Testis (tissue), 3 donors: ENCODE results near the gene RNF220. TPM values are rescaled to one million over a fixed set of nuclear protein-coding genes. Genes with fewer than 3 reads are reported as not detected.

Experiments used
- DNase-seq: peaks from one replicate; pipeline ENCODE4 v3.0.0-alpha.2; 2019
- H3K27ac ChIP-seq, 2 donors: fragments of 200-600 bp; sonication (generic); one replicate each; pipeline ENCODE4 v1.5.1; 2019
- H3K27me3 ChIP-seq: fragments of 200-600 bp; sonication (generic); one replicate; pipeline ENCODE4 v1.5.1; 2019
- H3K36me3 ChIP-seq: fragments of 200-600 bp; sonication (generic); one replicate; pipeline ENCODE4 v1.5.1; 2017; ENCODE audit warnings: low read depth; ENCODE audit errors: missing control alignments
- H3K4me1 ChIP-seq: fragments of 200-600 bp; sonication (generic); one replicate; pipeline ENCODE4 v1.5.1; 2019
- H3K4me3 ChIP-seq, 2 donors: fragments of 200-600 bp; sonication (generic); one replicate each; pipeline ENCODE4 v1.5.1; 2017 to 2019
- H3K9me3 ChIP-seq: fragments of 200-600 bp; sonication (generic); one replicate; pipeline ENCODE4 v1.5.1; 2017
- CTCF ChIP-seq, 3 experiments: fragments of 450-650 bp in 2 of 3; fragments of 200-600 bp in 1 of 3; sonication (generic) in 1 of 3; IDR thresholded peaks; one replicate each; pipeline ENCODE4 v1.5.1; 2016 to 2019; ENCODE audit warnings: antibody characterized with exemption in 3 of 3, mild to moderate bottlenecking in 2 of 3, moderate library complexity in 1 of 3
- POLR2A ChIP-seq: fragments of 450-650 bp; IDR thresholded peaks from one replicate; pipeline ENCODE4 v1.6.1; 2017; ENCODE audit warnings: antibody characterized with exemption, mild to moderate bottlenecking, moderate library complexity
- WGBS, 2 donors: methylation state at CpG; one replicate each; pipeline ENCODE4 v1.1.5; 2018; 5-methylcytosine and 5-hydroxymethylcytosine counted together
- intact Hi-C: fragments of 100-400 bp; cut with DNase I; formaldehyde crosslinking; loops from one replicate; pipeline ENCODE4 v1.15.1; 2023; ENCODE audit warnings: low total_unique reads
- polyA plus RNA-seq: library from polyadenylated mRNA; stranded (reverse); fragments of 350-450 nt; fragmentation: Illumina TruSeq; extraction: RNeasy Lipid Tissue Mini Kit (QIAGEN cat#74804); gene quantifications from one replicate; pipeline ENCODE4 v1.2.3, GENCODE V29; 2014; ENCODE audit warnings: low read depth, low replicate concordance; ENCODE audit not compliant: insufficient read depth
- total RNA-seq, 2 donors: library from RNA; depleted of rRNA; stranded (reverse); fragments of >200 nt; gene quantifications; one replicate each; pipeline ENCODE4 v1.2.3, GENCODE V29; 2016

Gene RNF220
- total and polyA plus RNA-seq, 3 donors from 2014 or later, result 99.3 to 148 (median 126) TPM

GRCh38 chr1:44634606-44635189, 229.6 kb downstream of the RNF220 start:
- H3K36me3 ChIP-seq, result no peaks in the 10 kb centered on the region
- intact Hi-C loops, result no loop called here

GRCh38 chr1:44635439-44635838, 230.4 kb downstream of the RNF220 start:
- Histone ChIP-seq H3K4me1 (peaks cover 18% of the 10 kb centered on the region), H3K36me3 (no peaks in the 10 kb centered on the region), H3K4me3 (no peak overlapping the region), H3K27ac (no peak overlapping the region), H3K27me3 (no peaks in the 10 kb centered on the region), H3K9me3 (no peaks in the 10 kb centered on the region)
- WGBS, 2 donors, result 87 to 95% methylated on average over 9 of the region's 9 CpGs
- DNase-seq, result no peak
- TF ChIP-seq POLR2A, result no peak
- no peak for TF ChIP-seq CTCF (IDR thresholded peaks at IDR 0.05)
- intact Hi-C loops, result no loop called here

More at GRCh38 chr1:44634606-44635189, 229.6 kb downstream of the RNF220 start:
- no peak for TF ChIP-seq CTCF (IDR thresholded peaks at IDR 0.05)
- no peak for TF ChIP-seq POLR2A
- Histone ChIP-seq H3K4me3 (no peak overlapping the region), H3K9me3 (no peaks in the 10 kb centered on the region), H3K4me1 (peaks cover 18% of the 10 kb centered on the region), H3K27me3 (no peaks in the 10 kb centered on the region), H3K27ac (no peak overlapping the region)
- WGBS, 2 donors, result 93 to 95% methylated on average over 2 to 3 of the region's 3 CpGs
- no peak for DNase-seq

- H3K27ac ChIP-seq, result no peak overlapping the region
- H3K4me3 ChIP-seq, result no peak overlapping the region
- DNase-seq, result no peak
- no peaks in the 10 kb centered on the region for H3K27me3 ChIP-seq
- H3K36me3 ChIP-seq, result no peaks in the 10 kb centered on the region
- no peaks in the 10 kb centered on the region for H3K9me3 ChIP-seq
- TF ChIP-seq POLR2A (no peak), CTCF (IDR thresholded peaks at IDR 0.05) (no peak)
- peaks cover 15% of the 10 kb centered on the region for H3K4me1 ChIP-seq
- intact Hi-C loops, result no loop called here
- 89 to 91% methylated on average over 14 of the region's 14 CpGs for WGBS, 2 donors
These were observed 231.1 kb downstream of the RNF220 start for GRCh38 chr1:44636083-44636687.

GRCh38 chr1:44636688-44637598, 231.9 kb downstream of the RNF220 start:
- Histone ChIP-seq H3K9me3 (no peaks in the 10 kb centered on the region), H3K4me3 (no peak overlapping the region), H3K4me1 (peaks cover 13% of the 10 kb centered on the region), H3K36me3 (no peaks in the 10 kb centered on the region), H3K27ac (no peak overlapping the region), H3K27me3 (no peaks in the 10 kb centered on the region)
- no peak for TF ChIP-seq POLR2A
- 71 to 80% methylated on average over 5 to 13 of the region's 13 CpGs for WGBS, 2 donors
- DNase-seq, result no peak
- intact Hi-C loops, result no loop called here
